HFFc6 (cell line): ENCODE results near the gene CH25H. TPM values are rescaled to one million over a fixed set of nuclear protein-coding genes. Genes with fewer than 3 reads are reported as not detected.
A peak's percentile ranks its signal among the peaks of the same experiment; 100 is the strongest.

ENCODE experiments used
- DNase-seq: peaks from one replicate; pipeline ENCODE4 v3.0.0-alpha.2; 2018
- H3K27ac Mint-ChIP-seq: 2 replicates; pipeline ENCODE4 v1.8.0; 2020; ENCODE audit warnings: mild to moderate bottlenecking, mixed read lengths
- H3K27me3 Mint-ChIP-seq: 2 replicates; pipeline ENCODE4 v1.8.0; 2021; ENCODE audit warnings: mild to moderate bottlenecking, moderate library complexity, mixed read lengths; ENCODE audit not compliant: insufficient read depth
- H3K36me3 Mint-ChIP-seq: 2 replicates; pipeline ENCODE4 v1.8.0; 2021; ENCODE audit warnings: low read depth, mixed read lengths
- H3K4me1 Mint-ChIP-seq: 2 replicates; pipeline ENCODE4 v1.8.0; 2020; ENCODE audit warnings: low read depth, mixed read lengths
- H3K4me3 Mint-ChIP-seq: 2 replicates; pipeline ENCODE4 v1.8.0; 2020; ENCODE audit warnings: mild to moderate bottlenecking, moderate library complexity, mixed read lengths
- H3K9me3 Mint-ChIP-seq: 2 replicates; pipeline ENCODE4 v1.8.0; 2020; ENCODE audit warnings: mild to moderate bottlenecking, mixed read lengths
- total RNA-seq, 6 experiments: library from RNA; stranded (reverse); fragmentation: NEBNext Ultra II Directional; extraction: Animal tissue kit (Norgen Biotek cat#: 25700); gene quantifications; 2 replicates in 1 of 6; 3 replicates in 5 of 6; pipeline ENCODE4 v1.2.3, GENCODE V29; 2021
- TF ChIP-seq, protein P1 (sequence below): fragments of 200-600 bp; sonication (generic); IDR thresholded peaks from 2 replicates; pipeline ENCODE4 v1.5.0; 2021; ENCODE audit warnings: antibody characterized with exemption, mild to moderate bottlenecking

CH25H gene
- total RNA-seq, 6 experiments from 2014 or later: 0.09 to 0.18 (median 0.12) TPM; not detected in 1

DNA sequence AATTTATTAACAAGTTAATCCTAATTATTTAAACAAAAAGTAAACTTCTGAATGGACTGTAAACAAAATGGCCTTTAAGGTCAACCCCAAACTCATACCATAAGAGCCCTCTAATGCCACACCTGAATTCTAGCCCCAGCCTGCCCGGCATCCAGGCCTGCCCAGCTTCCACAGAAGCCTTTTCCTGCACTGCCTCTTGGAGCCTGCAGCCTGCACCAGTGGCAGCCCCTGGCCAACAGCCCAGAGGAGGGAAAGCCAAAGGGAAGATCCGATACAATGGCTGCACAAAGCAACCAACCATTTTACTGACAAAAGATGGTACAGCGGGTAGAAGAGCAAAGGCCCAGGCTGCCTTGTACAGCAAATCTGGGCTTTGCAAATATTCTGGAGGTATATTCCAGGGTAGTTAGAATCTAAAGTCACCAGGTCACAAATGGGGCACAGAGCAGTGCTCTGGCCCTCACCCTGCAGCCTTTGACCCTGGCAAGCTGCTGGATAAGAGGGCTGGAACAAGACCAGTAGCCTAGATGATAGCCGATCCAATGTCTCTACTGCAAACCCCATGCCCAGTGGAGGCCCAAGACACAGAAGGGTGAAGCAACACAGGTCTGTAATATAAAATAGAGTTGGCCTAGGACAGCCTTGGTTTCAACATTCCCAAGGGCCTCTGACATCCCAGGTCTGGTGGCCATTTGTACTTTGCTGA is 12.5 kb upstream of the CH25H start:
- TF ChIP-seq, protein P1, sequence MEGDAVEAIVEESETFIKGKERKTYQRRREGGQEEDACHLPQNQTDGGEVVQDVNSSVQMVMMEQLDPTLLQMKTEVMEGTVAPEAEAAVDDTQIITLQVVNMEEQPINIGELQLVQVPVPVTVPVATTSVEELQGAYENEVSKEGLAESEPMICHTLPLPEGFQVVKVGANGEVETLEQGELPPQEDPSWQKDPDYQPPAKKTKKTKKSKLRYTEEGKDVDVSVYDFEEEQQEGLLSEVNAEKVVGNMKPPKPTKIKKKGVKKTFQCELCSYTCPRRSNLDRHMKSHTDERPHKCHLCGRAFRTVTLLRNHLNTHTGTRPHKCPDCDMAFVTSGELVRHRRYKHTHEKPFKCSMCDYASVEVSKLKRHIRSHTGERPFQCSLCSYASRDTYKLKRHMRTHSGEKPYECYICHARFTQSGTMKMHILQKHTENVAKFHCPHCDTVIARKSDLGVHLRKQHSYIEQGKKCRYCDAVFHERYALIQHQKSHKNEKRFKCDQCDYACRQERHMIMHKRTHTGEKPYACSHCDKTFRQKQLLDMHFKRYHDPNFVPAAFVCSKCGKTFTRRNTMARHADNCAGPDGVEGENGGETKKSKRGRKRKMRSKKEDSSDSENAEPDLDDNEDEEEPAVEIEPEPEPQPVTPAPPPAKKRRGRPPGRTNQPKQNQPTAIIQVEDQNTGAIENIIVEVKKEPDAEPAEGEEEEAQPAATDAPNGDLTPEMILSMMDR: no peak
- Mint-ChIP-seq H3K4me1 (peaks cover 26% of the 10 kb centered on the region), H3K4me3 (no peak overlapping the region), H3K27ac (no peak overlapping the region), H3K27me3 (no peaks in the 10 kb centered on the region), H3K36me3 (peaks cover 3% of the 10 kb centered on the region; the same call in 1 of the 2 replicates), H3K9me3 (no peaks in the 10 kb centered on the region)
- DNase-seq: no peak

- H3K36me3 Mint-ChIP-seq: no peaks in the 10 kb centered on the region; the same call in 1 of the 2 replicates
- peak overlapping the region; percentile 34; the same call in 1 of the 2 replicates for H3K27ac Mint-ChIP-seq
- H3K9me3 Mint-ChIP-seq: no peaks in the 10 kb centered on the region
- peak; percentile 50 for DNase-seq
- H3K27me3 Mint-ChIP-seq: no peaks in the 10 kb centered on the region
- TF ChIP-seq, protein P1: peak; percentile 90
- no peak overlapping the region; the same call in 1 of the 2 replicates for H3K4me3 Mint-ChIP-seq
- H3K4me1 Mint-ChIP-seq: peaks cover 38% of the 10 kb centered on the region
These were observed 10.2 kb upstream of the CH25H start for GRCh38 chr10:89217057-89217990.

DNA sequence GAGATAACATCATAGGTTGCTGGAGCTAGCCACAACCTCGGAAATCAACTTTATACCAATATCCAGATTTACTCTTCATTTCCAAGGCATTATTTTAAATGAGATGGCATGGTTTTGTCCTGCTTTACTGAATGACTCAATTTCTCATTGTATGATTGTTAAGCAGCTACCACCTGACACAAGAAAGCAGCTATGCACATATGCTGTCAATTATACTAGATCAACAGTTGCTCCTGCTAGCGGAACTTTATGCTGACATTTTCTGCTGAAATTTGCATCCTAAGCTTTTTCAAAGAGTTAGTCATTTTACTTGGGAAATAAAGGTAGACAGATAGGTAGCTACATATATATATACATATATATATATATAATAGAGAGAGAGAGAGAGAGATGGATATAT is 8.9 kb upstream of the CH25H start:
- TF ChIP-seq, protein P1: no peak
- DNase-seq: no peak
- H3K27me3 Mint-ChIP-seq: no peaks in the 10 kb centered on the region; the same call in 1 of the 2 replicates
- no peak overlapping the region for H3K4me3 Mint-ChIP-seq
- H3K27ac Mint-ChIP-seq: no peak overlapping the region; the same call in 1 of the 2 replicates
- peaks cover 49% of the 10 kb centered on the region for H3K4me1 Mint-ChIP-seq
- no peaks in the 10 kb centered on the region for H3K36me3 Mint-ChIP-seq
- H3K9me3 Mint-ChIP-seq: no peaks in the 10 kb centered on the region

DNA sequence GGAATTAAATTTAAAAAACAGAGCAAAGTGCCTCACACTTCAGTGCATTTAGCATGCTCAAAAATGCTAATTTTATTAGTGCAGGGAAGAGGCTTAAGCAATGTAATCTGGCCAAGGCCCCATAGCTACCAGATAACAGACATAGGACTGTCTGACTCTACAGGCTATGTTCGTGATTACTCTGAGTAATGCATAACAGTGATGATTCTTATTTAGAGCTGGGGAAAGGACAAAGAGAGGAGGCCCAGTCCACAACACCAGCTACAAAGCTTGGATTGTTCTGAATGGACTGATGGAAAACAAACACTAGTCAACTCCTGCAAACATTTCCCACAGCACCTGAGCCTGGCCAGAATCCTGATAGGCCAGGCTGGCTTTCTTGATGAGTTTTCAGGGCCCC is 8.4 kb upstream of the CH25H start:
- TF ChIP-seq, protein P1: no peak
- Mint-ChIP-seq H3K27me3 (no peaks in the 10 kb centered on the region; the same call in 1 of the 2 replicates), H3K27ac (peak overlapping the region; percentile 61), H3K4me1 (peaks cover 53% of the 10 kb centered on the region), H3K9me3 (no peaks in the 10 kb centered on the region), H3K4me3 (no peak overlapping the region), H3K36me3 (no peaks in the 10 kb centered on the region)
- DNase-seq: no peak

DNA sequence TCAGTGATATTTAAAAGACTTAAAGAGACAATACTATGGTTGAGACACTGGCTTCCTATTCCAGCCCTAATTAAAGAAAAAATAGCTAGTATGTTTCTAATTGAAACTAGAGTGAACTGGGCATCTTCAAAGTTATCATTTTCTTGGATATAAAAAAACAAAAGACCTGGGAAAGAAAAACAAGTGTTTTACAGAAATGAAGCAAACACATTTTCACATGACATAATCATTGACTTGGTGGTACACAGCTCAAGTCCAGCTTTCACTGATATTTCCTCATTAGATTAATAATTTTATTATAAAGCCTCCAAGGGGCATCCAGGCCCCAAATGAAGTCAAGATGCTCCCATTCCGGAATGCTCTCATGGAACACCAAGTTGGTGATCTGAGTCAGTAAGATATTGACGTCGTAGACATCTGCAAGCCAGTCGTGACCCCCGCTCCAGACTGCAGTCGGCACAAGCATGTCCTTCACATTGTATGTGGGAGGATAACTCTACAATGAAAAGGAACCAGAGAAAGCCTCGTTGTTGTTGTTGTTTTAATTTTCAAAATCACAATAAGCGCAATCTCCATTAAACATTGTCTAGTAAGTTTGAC is 7.5 kb upstream of the CH25H start:
- DNase-seq: no peak
- TF ChIP-seq, protein P1: no peak
- no peak overlapping the region for H3K27ac Mint-ChIP-seq
- H3K4me3 Mint-ChIP-seq: no peak overlapping the region
- no peaks in the 10 kb centered on the region; the same call in 1 of the 2 replicates for H3K27me3 Mint-ChIP-seq
- peaks cover 53% of the 10 kb centered on the region for H3K4me1 Mint-ChIP-seq
- no peaks in the 10 kb centered on the region for H3K9me3 Mint-ChIP-seq
- no peaks in the 10 kb centered on the region for H3K36me3 Mint-ChIP-seq
